ENCODE data around the gene HS3ST4. TPM values are rescaled to one million over a fixed set of nuclear protein-coding genes. Genes with fewer than 3 reads are reported as not detected.

Gene HS3ST4
- total RNA-seq, 1 donor from 2014 or later: 0.18 TPM

DNA sequence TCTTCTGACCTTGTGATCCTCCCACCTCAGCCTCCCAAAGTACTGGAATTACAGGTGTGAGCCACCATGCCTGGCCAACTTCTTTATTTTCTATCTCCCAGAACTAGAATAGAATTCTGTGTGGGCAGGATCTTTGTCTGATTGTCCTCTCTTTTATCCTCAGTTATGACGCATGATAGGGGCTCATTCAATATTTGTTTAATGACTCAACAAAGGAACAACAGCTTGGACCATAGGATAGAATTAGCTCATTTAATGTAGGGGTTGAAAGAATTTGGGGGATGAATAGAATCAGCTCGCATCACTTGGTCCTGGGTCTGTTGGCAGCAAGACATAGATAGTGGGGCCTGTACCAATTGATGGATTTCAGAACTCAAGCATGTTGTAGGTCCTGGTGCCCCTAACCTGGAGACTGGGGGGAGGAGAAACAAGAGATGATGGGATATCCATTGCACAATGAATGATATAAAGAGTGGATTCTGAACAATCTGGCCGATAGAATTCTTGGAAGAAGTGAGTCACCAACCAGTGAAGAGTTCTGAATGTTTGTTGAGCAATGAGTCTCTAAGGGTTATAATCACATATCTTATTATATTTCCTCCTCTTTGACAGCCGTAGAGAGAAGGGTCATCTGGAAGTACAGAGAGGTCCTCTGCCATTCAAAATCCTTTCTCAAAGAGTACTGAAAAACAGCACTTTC lies 250.2 kb downstream of the HS3ST4 start:
- no peak overlapping the region for H3K4me3 ChIP-seq
- no peak overlapping the region for H3K27ac ChIP-seq
- no peak for DNase-seq
- no peak for TF ChIP-seq CTCF (IDR thresholded peaks at IDR 0.05)
- no peaks in the 10 kb centered on the region for H3K27me3 ChIP-seq (ENCODE audit: low read depth)
- no peaks in the 10 kb centered on the region for H3K4me1 ChIP-seq
- no peaks in the 10 kb centered on the region for H3K9me3 ChIP-seq
- H3K36me3 ChIP-seq: no peaks in the 10 kb centered on the region
- intact Hi-C loops (cut with DNase I): no loop called here
- no peak for ATAC-seq

GRCh38 chr16:25950586-25951281 lies 259.0 kb downstream of the HS3ST4 start:
- TF ChIP-seq CTCF (IDR thresholded peaks at IDR 0.05): no peak
- no peaks in the 10 kb centered on the region for H3K27me3 ChIP-seq (ENCODE audit: low read depth)
- H3K27ac ChIP-seq: no peak overlapping the region
- no peaks in the 10 kb centered on the region for H3K9me3 ChIP-seq
- H3K4me1 ChIP-seq: no peaks in the 10 kb centered on the region
- DNase-seq (no peak), ATAC-seq (no peak)
- H3K36me3 ChIP-seq: no peaks in the 10 kb centered on the region
- no peak overlapping the region for H3K4me3 ChIP-seq
- intact Hi-C loops (cut with DNase I): no loop called here

- no peaks in the 10 kb centered on the region for H3K36me3 ChIP-seq
- TF ChIP-seq CTCF (IDR thresholded peaks at IDR 0.05): no peak
- no peaks in the 10 kb centered on the region for H3K9me3 ChIP-seq
- no peaks in the 10 kb centered on the region for H3K27me3 ChIP-seq (ENCODE audit: low read depth)
- H3K27ac ChIP-seq: no peak overlapping the region
- H3K4me3 ChIP-seq: no peak overlapping the region
- no peak for DNase-seq
- ATAC-seq: no peak
- no peaks in the 10 kb centered on the region for H3K4me1 ChIP-seq
- intact Hi-C loops (cut with DNase I): no loop called here
These were observed 260.2 kb downstream of the HS3ST4 start for GRCh38 chr16:25951999-25952398.

GRCh38 chr16:25952983-25953382 lies 261.2 kb downstream of the HS3ST4 start:
- Histone ChIP-seq H3K27me3 (ENCODE audit: low read depth) (no peaks in the 10 kb centered on the region), H3K9me3 (no peaks in the 10 kb centered on the region), H3K4me3 (no peak overlapping the region), H3K36me3 (no peaks in the 10 kb centered on the region), H3K27ac (no peak overlapping the region), H3K4me1 (no peaks in the 10 kb centered on the region)
- ATAC-seq: no peak
- intact Hi-C loops (cut with DNase I): no loop called here
- DNase-seq: no peak
- no peak for TF ChIP-seq CTCF (IDR thresholded peaks at IDR 0.05)

- Histone ChIP-seq H3K27ac (no peak overlapping the region), H3K36me3 (no peaks in the 10 kb centered on the region), H3K9me3 (no peaks in the 10 kb centered on the region), H3K4me3 (no peak overlapping the region), H3K4me1 (no peaks in the 10 kb centered on the region), H3K27me3 (ENCODE audit: low read depth) (no peaks in the 10 kb centered on the region)
- DNase-seq (no peak), ATAC-seq (no peak)
- no peak for TF ChIP-seq CTCF (IDR thresholded peaks at IDR 0.05)
- intact Hi-C loops (cut with DNase I): no loop called here
These were observed 265.9 kb downstream of the HS3ST4 start for GRCh38 chr16:25957707-25958106.

All from lower lobe of right lung (tissue), 2 donors.